A549 (cell line): ENCODE measurements around the gene MLLT1. TPM values are rescaled to one million over a fixed set of nuclear protein-coding genes. Genes with fewer than 3 reads are reported as not detected.

ENCODE experiments used
- ATAC-seq, 2 experiments: fragments of 200-7000 bp in 1 of 2; fragments of >200 bp in 1 of 2; cut with Nextera tagmentation in 1 of 2; cut with Tn5 transposase in 1 of 2; 3 replicates each; pipeline versions ENCODE4 v1.8.0 to v1.9.1; 2018 to 2020; ENCODE audit warnings: mild to moderate bottlenecking in 1 of 2, moderate library complexity in 1 of 2
- CTCF ChIA-PET: fragments of 300-600 bp; sonication (Branson Sonifier 250); formaldehyde crosslinking; extraction: SDS; loops from one replicate; lab custom pipeline; 2021; ENCODE audit warnings: antibody characterized with exemption, inconsistent platforms; lab: Yijun Ruan, JAX
- POLR2A ChIA-PET: fragments of 350-600 bp; formaldehyde crosslinking; extraction: SDS; loops from one replicate; lab custom pipeline; 2021; ENCODE audit warnings: antibody characterized with exemption, inconsistent platforms; lab: Yijun Ruan, JAX
- DNase-seq, 2 experiments: peaks; one replicate each; pipeline versions ENCODE4 v3.0.0 to v3.0.0-alpha.2; 2011 to 2016; ENCODE audit warnings: low read depth in 1 of 2, low spot score in 1 of 2
- FAIRE-seq: peaks from 2 replicates; lab custom pipeline; 2011; peaks lifted over from hg19 to GRCh38; lab: Jason Lieb, UNC
- H3K27ac ChIP-seq, 2 experiments: fragments of >200 bp; sonication (Bioruptor Twin); formaldehyde crosslinking; 3 replicates each; pipeline ENCODE4 v1.5.1; 2016 to 2017
- H3K4me1 ChIP-seq: fragments of >200 bp; sonication (Bioruptor Twin); formaldehyde crosslinking; 3 replicates; pipeline ENCODE4 v1.6.1; 2016
- H3K4me2 ChIP-seq: fragments of >200 bp; sonication (Bioruptor Twin); formaldehyde crosslinking; 3 replicates; pipeline ENCODE4 v1.6.1; 2016
- H3K4me3 ChIP-seq: fragments of >200 bp; sonication (Bioruptor Twin); formaldehyde crosslinking; 3 replicates; pipeline ENCODE4 v1.5.1; 2016
- H3K9me3 ChIP-seq: fragments of >200 bp; sonication (Bioruptor Twin); formaldehyde crosslinking; 3 replicates; pipeline ENCODE4 v1.6.1; 2016
- FOSL2 ChIP-seq, 2 experiments: fragments of 450-650 bp in 1 of 2; fragments of >200 bp in 1 of 2; sonication (Bioruptor Twin) in 1 of 2; formaldehyde crosslinking; IDR thresholded peaks; 2 replicates each; pipeline versions ENCODE4 v1.5.0 to v1.6.1; 2016 to 2020; ENCODE audit warnings: mild to moderate bottlenecking in 1 of 2, moderate library complexity in 1 of 2
- FOXS1 ChIP-seq: fragments of 250-450 bp; sonication (Bioruptor Pico); IDR thresholded peaks from 2 replicates; pipeline ENCODE4 v1.5.0; 2020; ENCODE audit warnings: mild to moderate bottlenecking, moderate library complexity
- HEYL ChIP-seq: fragments of 250-450 bp; sonication (Bioruptor Pico); IDR thresholded peaks from 2 replicates; pipeline ENCODE4 v1.8.0; 2021; ENCODE audit warnings: mild to moderate bottlenecking, moderate library complexity
- HOXB13 ChIP-seq: fragments of 250-450 bp; sonication (Bioruptor Pico); IDR thresholded peaks from 2 replicates; pipeline ENCODE4 v1.5.0; 2020; ENCODE audit warnings: low read depth, mild to moderate bottlenecking, moderate library complexity
- HOXB5 ChIP-seq: fragments of 250-450 bp; sonication (Bioruptor Pico); IDR thresholded peaks from 2 replicates; pipeline ENCODE4 v1.5.0; 2020; ENCODE audit warnings: mild to moderate bottlenecking, moderate library complexity
- JUNB ChIP-seq: fragments of >200 bp; sonication (Bioruptor Twin); formaldehyde crosslinking; IDR thresholded peaks from 2 replicates; pipeline ENCODE4 v1.6.1; 2016
- MAFK ChIP-seq: fragments of 450-650 bp; IDR thresholded peaks from 2 replicates; pipeline ENCODE4 v1.6.1; 2014; ENCODE audit not compliant: partially characterized antibody
- NFE2L2 ChIP-seq: fragments of 150-350 bp; conservative IDR thresholded peaks from 2 replicates; pipeline ENCODE4 v1.6.1; 2014; ENCODE audit warnings: low read length
- NPAS2 ChIP-seq: fragments of 250-450 bp; sonication (Bioruptor Pico); IDR thresholded peaks from 2 replicates; pipeline ENCODE4 v1.8.0; 2022; ENCODE audit warnings: mild to moderate bottlenecking, moderate library complexity, borderline replicate concordance
- RCOR1 ChIP-seq: fragments of 150-350 bp; IDR thresholded peaks from 2 replicates; pipeline ENCODE4 v1.6.1; 2014; ENCODE audit warnings: antibody characterized with exemption, low read length, low read depth
- RFX5 ChIP-seq: fragments of 450-650 bp; IDR thresholded peaks from 2 replicates; pipeline ENCODE4 v1.7.1; 2014; ENCODE audit warnings: antibody characterized with exemption, mild to moderate bottlenecking, moderate library complexity
- RNF2 ChIP-seq: fragments of 200-600 bp; sonication (generic); IDR thresholded peaks from 2 replicates; pipeline ENCODE4 v1.6.1; 2016; ENCODE audit warnings: low read depth, mild to moderate bottlenecking, antibody characterized with exemption, moderate library complexity, borderline replicate concordance
- SMC3 ChIP-seq: fragments of >200 bp; sonication (Bioruptor Twin); formaldehyde crosslinking; IDR thresholded peaks from 3 replicates; pipeline ENCODE4 v1.6.1; 2018; ENCODE audit warnings: inconsistent platforms
- TP53 ChIP-seq: fragments of 250-450 bp; sonication (Bioruptor Pico); IDR thresholded peaks from 2 replicates; pipeline ENCODE4 v1.5.0; 2021; ENCODE audit warnings: mild to moderate bottlenecking, moderate library complexity
- ZSCAN20 ChIP-seq: fragments of 250-450 bp; sonication (Bioruptor Pico); IDR thresholded peaks from 2 replicates; pipeline ENCODE4 v1.8.0; 2022; ENCODE audit warnings: mild to moderate bottlenecking, moderate library complexity
- WGBS: methylation state at CpG from one replicate; pipeline ENCODE4 v1.1.6; 2017; ENCODE audit errors: missing lambda C conversion rate; 5-methylcytosine and 5-hydroxymethylcytosine counted together
- polyA plus RNA-seq, 4 experiments: library from polyadenylated mRNA; depleted of rRNA in 3 of 4; stranded (reverse); fragments of >200 nt; fragmentation: RNase III in 1 of 4; extraction: RNeasy Plus Mini Kit Qiagen cat#74134 plus additional on column Dnase treatment in 1 of 4; gene quantifications; 2 replicates in 3 of 4; 3 replicates in 1 of 4; pipeline ENCODE4 v1.2.3, GENCODE V29; 2011 to 2017
- TF ChIP-seq, protein P1 (sequence below): fragments of >200 bp; sonication (Bioruptor Twin); formaldehyde crosslinking; IDR thresholded peaks from 2 replicates; pipeline ENCODE4 v1.6.1; 2016
- TF ChIP-seq, protein P2 (sequence below): fragments of 250-450 bp; sonication (Bioruptor Pico); IDR thresholded peaks from 2 replicates; pipeline ENCODE4 v1.5.0; 2021; ENCODE audit warnings: mild to moderate bottlenecking, moderate library complexity, borderline replicate concordance
- TF ChIP-seq, protein P3 (sequence below): fragments of 200-600 bp; sonication (generic); IDR thresholded peaks from 2 replicates; pipeline ENCODE4 v1.6.1; 2016; ENCODE audit warnings: antibody characterized with exemption, mild to moderate bottlenecking, moderate library complexity
- TF ChIP-seq, protein P4 (sequence below): fragments of >200 bp; sonication (Bioruptor Twin); formaldehyde crosslinking; IDR thresholded peaks from 3 replicates; pipeline ENCODE4 v1.6.1; 2016

Gene MLLT1
- polyA plus RNA-seq, 2 of the 4 experiments (the other 2 are of a cell fraction): 7.4 to 17.5 TPM

DNA sequence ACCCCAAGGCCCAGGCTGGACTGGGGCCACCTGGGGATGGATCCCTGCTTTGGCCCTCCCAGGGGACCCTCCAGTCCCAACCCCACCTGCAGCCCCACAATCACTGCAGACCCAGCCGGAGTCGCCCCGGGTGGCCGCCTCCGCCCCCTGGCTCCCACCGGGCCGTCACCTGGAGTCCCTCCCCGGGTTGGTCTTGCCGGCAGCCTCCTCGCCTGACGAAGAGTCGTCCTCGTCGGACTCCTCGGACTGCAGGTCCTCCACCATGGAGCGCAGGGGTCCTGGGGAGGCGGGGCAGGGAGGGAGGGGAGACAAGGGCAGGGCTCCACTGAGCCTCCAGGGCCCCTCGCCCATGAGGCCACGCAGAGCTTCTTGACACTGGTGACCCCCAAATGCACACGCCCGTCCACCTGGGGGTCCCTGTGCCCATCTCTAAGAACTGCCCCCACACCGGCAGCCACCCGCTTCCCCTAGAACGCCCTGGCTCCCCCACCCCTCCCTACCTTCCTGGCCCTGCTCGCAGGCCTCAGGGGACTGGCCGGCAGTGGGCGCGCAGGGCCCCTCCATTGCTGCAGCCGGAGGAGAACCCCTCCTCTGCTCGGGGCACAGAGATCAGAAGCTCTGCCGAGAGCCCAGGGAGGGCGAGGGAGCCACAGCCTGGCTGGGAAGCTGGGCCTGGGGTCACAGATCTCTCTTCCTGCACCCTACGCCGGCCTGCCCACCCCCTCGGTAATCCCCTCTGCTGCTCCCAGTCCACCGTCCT, 63.4 kb downstream of the MLLT1 start:
- H3K27ac ChIP-seq: no peak overlapping the region
- DNase-seq (no peak), FAIRE-seq (no peak), ATAC-seq (no peak)
- H3K9me3 ChIP-seq: no peaks in the 10 kb centered on the region
- WGBS: 95% methylated on average over 12 of the region's 36 CpGs
- H3K4me1 ChIP-seq: no peaks in the 10 kb centered on the region
- TF ChIP-seq RFX5 (no peak), SMC3 (no peak), HEYL (CRISPR knock-in tag) (no peak), RNF2 (no peak), MAFK (no peak), NFE2L2 (no peak), ZSCAN20 (CRISPR knock-in tag) (no peak), JUNB (no peak), FOXS1 (no peak), RCOR1 (no peak), HOXB13 (CRISPR knock-in tag) (no peak), TP53 (no peak), HOXB5 (no peak)
- TF ChIP-seq, protein P1, sequence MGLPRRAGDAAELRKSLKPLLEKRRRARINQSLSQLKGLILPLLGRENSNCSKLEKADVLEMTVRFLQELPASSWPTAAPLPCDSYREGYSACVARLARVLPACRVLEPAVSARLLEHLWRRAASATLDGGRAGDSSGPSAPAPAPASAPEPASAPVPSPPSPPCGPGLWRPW: no peak
- TF ChIP-seq, protein P2, sequence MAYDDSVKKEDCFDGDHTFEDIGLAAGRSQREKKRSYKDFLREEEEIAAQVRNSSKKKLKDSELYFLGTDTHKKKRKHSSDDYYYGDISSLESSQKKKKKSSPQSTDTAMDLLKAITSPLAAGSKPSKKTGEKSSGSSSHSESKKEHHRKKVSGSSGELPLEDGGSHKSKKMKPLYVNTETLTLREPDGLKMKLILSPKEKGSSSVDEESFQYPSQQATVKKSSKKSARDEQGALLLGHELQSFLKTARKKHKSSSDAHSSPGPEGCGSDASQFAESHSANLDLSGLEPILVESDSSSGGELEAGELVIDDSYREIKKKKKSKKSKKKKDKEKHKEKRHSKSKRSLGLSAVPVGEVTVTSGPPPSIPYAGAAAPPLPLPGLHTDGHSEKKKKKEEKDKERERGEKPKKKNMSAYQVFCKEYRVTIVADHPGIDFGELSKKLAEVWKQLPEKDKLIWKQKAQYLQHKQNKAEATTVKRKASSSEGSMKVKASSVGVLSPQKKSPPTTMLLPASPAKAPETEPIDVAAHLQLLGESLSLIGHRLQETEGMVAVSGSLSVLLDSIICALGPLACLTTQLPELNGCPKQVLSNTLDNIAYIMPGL: no peak
- TF ChIP-seq, protein P3, sequence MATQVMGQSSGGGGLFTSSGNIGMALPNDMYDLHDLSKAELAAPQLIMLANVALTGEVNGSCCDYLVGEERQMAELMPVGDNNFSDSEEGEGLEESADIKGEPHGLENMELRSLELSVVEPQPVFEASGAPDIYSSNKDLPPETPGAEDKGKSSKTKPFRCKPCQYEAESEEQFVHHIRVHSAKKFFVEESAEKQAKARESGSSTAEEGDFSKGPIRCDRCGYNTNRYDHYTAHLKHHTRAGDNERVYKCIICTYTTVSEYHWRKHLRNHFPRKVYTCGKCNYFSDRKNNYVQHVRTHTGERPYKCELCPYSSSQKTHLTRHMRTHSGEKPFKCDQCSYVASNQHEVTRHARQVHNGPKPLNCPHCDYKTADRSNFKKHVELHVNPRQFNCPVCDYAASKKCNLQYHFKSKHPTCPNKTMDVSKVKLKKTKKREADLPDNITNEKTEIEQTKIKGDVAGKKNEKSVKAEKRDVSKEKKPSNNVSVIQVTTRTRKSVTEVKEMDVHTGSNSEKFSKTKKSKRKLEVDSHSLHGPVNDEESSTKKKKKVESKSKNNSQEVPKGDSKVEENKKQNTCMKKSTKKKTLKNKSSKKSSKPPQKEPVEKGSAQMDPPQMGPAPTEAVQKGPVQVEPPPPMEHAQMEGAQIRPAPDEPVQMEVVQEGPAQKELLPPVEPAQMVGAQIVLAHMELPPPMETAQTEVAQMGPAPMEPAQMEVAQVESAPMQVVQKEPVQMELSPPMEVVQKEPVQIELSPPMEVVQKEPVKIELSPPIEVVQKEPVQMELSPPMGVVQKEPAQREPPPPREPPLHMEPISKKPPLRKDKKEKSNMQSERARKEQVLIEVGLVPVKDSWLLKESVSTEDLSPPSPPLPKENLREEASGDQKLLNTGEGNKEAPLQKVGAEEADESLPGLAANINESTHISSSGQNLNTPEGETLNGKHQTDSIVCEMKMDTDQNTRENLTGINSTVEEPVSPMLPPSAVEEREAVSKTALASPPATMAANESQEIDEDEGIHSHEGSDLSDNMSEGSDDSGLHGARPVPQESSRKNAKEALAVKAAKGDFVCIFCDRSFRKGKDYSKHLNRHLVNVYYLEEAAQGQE: no peak
- TF ChIP-seq, protein P4, sequence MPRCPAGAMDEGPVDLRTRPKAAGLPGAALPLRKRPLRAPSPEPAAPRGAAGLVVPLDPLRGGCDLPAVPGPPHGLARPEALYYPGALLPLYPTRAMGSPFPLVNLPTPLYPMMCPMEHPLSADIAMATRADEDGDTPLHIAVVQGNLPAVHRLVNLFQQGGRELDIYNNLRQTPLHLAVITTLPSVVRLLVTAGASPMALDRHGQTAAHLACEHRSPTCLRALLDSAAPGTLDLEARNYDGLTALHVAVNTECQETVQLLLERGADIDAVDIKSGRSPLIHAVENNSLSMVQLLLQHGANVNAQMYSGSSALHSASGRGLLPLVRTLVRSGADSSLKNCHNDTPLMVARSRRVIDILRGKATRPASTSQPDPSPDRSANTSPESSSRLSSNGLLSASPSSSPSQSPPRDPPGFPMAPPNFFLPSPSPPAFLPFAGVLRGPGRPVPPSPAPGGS: no peak
- H3K4me3 ChIP-seq: no peak overlapping the region
- ChIA-PET POLR2A (no interaction called here), CTCF (interaction anchor here (2.6 kb wide), 1 partner anchor 9 kb away, joined by 24 read pairs; no protein-coding TSS in a partner anchor)
- no peak overlapping the region for H3K4me2 ChIP-seq

DNA sequence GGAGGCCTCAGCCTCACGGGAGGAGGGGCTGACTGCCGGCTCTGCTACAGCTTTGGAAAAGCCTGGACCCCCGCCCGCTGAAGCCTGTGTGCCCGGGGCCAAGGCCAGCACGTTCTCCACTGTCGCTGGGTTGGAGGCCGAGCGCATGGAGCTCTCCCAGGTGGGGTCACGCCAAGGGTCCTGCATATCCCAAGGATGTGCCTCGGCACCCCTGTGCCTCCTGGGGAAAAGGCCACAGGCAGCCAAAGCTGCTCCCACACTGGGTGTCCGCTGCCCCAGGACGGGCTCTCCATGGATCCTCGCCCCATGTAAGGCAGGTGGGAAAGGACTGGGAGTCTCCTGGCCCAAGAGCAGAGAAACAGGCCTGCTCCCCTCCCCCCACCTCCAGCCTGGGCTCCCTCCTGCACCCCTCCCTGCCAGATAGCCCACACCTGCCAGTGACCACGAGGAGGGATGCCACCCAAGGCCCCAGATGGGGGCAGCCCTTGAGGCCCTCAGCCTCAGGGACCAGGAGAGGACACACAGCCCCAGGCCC, 64.0 kb downstream of the MLLT1 start:
- FAIRE-seq: no peak
- ChIA-PET CTCF (no interaction called here), POLR2A (no interaction called here)
- Histone ChIP-seq H3K27ac (no peak overlapping the region), H3K4me1 (no peaks in the 10 kb centered on the region), H3K4me3 (no peak overlapping the region), H3K9me3 (no peaks in the 10 kb centered on the region), H3K4me2 (no peak overlapping the region)
- TF ChIP-seq, protein P1: no peak
- TF ChIP-seq FOSL2 (IDR thresholded peaks at IDR 0.05) (no peak), FOSL2 (CRISPR knock-in tag; IDR thresholded peaks at IDR 0.05) (no peak), NPAS2 (CRISPR knock-in tag) (no peak), RFX5 (no peak)
- ATAC-seq: no peak
- DNase-seq: no peak
- WGBS: no CpG with 5 or more reads among the region's 15 CpGs
